HG02884 (cell line): ENCODE data around the gene TACC2.

ENCODE experiments used
- ATAC-seq: cut with Tn5 transposase; IDR thresholded peaks from one replicate; pipeline ENCODE4 v1.9.1; 2021; ENCODE audit warnings: mild to moderate bottlenecking, moderate library complexity; ENCODE audit not compliant: unreplicated experiment

The TACC2 gene

DNA sequence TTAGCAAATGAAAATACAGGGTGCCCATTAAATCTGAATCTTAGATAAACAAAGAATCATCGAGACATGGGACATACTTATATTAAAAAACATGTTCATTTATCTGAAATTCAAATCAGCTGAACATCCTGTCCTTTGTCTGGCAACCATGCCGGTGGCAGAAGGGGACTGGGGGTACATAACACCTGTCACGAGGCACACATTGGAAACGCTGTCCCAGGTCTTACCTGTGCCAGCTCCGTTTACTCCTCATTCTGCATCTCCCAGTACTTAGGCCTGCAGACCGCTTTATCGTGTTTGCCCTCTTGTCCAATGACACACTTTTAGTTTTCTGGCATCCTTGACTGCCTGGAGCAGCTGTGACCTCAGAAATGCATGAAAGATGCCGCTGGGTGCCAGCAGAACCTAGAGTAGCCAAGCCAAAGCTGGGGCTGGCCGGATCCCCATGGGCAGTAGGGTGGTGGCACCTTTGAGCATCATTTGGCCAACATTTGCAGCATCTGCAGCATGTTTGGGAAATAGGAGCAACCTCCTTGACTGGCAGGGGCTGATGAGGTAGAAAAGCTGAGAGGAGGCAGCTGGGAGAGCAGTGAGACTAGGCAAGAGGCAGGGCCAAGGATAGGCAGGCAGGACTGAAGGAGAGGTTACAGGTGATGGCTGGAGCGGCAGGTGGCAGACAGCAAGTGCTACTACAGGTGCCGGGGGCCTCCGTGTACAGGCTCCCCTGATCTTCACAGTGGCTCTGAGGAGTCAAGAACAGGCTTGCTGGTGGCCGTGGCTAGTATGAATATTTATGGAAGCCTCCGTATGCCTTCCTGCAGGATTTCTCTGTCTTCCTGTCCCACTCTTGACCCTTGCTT, 219.8 kb downstream of the TACC2 start:
- ATAC-seq: no peak

DNA sequence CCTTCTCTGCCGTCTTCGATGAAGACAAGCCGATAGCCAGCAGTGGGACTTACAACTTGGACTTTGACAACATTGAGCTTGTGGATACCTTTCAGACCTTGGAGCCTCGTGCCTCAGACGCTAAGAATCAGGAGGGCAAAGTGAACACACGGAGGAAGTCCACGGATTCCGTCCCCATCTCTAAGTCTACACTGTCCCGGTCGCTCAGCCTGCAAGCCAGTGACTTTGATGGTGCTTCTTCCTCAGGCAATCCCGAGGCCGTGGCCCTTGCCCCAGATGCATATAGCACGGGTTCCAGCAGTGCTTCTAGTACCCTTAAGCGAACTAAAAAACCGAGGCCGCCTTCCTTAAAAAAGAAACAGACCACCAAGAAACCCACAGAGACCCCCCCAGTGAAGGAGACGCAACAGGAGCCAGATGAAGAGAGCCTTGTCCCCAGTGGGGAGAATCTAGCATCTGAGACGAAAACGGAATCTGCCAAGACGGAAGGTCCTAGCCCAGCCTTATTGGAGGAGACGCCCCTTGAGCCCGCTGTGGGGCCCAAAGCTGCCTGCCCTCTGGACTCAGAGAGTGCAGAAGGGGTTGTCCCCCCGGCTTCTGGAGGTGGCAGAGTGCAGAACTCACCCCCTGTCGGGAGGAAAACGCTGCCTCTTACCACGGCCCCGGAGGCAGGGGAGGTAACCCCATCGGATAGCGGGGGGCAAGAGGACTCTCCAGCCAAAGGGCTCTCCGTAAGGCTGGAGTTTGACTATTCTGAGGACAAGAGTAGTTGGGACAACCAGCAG, 221.7 kb downstream of the TACC2 start:
- no peak for ATAC-seq

DNA sequence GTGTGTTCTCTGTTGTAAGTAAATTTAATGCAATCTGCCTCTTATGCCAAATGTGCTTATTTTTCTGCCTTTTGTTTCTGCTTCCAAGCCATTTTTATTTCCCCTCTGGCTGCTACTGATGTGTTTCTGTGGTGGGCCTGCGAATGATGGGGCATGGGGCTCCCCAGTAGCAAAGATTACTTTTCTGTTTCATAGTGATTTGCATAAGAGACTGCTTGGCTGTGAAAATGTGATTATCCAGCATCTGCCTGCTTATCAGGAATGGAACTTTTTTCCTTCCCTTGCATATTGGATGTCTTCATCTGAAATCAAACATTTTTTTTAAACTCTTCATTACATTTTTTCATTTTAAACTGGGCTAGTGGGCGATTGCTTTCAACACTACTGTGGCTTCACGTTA, 224.4 kb downstream of the TACC2 start:
- no peak for ATAC-seq

DNA sequence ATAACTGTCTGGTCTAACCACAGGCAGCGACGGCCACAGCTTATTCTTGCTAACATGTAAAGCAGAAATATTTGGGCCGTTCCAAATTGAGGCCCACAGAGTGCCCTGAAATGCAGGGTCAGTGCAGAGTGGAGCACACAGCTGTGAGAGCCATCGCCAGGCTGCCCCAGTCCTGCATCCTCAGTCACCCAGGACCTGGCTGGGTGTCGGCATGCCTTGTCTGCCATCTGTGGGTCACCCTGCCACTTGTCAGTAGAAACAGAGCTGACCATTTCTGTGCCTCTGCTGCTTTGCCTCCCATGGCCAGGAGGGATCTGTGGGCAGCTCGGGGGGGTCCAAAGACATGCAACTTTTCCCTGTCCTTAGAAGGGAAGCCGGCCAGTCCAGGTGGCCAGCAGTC, 224.8 kb downstream of the TACC2 start:
- ATAC-seq: no peak

DNA sequence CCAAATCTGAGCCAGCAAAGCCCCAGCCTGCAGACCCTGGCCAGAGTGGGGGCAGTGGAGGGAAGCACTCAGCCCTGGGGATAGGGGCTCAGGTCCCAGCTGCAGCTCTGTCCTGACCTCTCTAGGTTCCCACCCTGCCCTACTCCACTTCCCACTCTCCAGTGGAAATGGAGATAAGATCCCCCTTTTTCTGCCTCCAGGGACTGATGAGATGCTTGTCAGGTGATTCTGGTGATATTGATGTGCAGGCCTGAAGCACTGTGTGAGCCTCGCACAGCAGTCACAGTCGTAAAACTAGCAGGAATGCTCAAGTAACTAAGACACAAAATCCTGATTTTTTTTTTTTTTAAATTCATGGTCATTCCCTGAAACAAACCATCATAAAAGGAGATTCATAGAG, 227.1 kb downstream of the TACC2 start:
- ATAC-seq: no peak

DNA sequence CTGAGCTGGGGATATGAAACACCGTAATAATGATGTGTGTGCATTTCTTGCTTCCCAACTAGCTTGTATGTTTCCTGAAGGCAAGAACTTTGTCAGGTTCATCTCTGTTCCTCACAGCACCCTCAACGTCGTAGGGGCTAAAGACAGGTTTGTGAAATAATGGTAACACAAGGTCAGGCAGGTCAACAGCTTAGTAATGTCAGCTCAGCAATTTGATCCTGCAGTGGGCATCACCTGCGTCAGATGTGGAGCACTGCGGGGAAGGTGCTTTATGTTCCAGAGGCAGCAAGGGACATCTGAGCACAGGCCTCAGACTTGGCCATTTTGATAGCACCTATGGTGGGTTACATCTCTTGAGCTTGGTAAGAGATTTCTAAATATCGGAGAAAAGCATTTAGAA, 230.4 kb downstream of the TACC2 start:
- no peak for ATAC-seq

DNA sequence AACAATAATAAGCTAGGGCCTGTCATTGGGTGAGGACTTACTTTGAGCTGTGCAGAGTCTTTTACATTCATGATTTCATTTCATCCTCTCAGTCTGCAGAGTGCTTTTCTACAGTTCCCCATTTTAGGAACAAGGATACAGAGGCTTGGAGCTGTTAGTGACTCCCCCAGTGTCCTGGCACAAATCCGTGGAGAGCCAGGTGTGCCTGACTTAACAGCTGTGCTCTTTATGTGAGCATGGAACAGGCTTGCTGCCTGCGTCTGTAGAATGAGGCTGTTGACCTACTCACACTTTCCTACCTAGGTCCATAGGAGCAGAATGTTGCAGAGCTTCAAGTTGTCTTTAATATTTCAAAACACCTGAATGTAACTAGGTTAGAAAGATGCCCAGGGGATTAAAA, 231.8 kb downstream of the TACC2 start:
- no peak for ATAC-seq

DNA sequence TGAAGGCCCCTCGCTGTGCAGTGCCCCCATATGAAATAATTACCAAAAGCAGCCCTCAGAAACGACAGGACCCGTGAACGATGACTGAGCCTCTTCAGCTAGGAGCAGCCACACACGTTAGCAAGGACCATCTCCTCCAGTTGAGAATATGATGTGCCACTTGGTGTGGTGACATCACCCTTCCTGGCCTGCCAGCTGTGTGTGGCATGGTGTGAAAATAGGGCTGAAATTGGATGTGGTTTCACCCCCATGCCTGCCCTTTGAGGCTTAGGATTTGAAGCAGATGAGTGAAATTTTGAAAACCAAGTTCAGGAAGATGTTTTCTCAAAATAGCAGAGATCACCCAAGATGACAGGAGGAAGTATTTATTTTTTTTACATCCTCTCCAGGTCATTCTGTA, 233.0 kb downstream of the TACC2 start:
- ATAC-seq: no peak

DNA sequence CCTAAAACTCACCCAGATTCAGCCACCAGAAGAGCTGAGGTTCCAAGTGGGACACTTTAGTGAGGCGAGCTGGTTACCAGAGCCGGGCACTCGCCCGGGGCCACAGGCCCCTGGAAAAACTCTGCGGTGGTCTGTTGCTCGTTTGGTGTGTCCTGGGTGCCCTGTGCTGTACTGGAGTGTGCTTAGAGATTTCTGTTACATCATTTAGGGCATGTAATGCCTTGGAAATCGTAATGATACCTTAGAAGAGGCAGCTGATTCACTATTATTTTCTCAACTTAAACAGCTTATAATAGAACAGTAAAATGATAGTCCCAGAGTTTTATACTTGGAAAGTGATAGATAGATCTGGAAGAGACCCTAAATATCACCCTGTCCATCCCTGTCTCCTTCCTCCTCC, 233.7 kb downstream of the TACC2 start:
- no peak for ATAC-seq

DNA sequence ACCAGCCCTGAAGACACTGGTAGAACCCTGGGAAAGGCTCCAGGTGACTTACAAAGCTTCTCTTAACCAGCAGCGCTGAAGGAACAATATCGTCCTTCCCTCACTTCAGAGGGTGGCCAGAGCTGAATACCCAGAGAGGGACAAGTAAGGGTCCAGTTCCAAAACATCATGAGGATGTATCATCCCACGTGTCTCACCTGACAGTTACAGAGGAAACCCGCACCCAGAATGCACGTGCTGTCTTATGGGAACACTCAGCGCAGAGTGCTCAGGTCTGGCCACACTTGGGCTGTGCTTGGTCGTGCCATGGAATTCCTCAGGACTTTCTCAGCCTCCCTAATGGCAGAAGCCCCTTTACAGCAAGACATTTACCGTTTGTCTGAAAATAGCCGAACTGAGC, 235.2 kb downstream of the TACC2 start:
- no peak for ATAC-seq

DNA sequence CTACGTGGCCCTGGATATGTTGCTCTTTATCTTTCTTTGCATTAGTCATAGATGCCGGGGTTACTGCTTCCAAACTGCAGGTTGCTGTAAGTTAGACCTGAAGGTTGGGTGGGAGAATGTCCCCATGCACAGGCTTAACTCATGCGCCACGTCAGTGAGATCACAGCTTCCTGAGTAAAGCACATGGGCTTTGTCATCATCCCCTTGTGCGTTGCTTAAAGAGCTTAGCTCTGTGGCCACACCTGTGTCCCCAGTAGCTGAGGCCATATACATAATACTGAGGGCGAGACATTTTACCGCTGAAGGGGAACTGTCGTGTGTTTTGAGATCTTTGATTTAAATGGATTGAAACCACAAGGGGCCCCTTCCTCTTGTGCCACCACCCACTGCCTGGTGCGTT, 236.4 kb downstream of the TACC2 start:
- ATAC-seq: no peak

DNA sequence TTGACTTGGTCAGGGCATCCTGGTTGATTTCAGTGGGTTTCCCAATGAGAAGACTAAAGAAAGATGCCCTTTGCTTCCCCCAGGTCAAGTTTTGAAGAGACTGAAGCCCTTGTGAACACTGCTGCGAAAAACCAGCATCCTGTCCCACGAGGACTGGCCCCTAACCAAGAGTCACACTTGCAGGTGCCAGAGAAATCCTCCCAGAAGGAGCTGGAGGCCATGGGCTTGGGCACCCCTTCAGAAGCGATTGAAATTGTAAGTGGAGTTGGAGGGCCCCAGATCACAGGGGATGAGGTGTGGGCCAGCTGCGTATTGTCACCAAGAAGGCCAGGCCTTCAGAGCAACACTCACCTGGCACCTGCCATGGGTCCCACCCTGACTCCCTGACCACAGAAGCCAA, 238.8 kb downstream of the TACC2 start:
- no peak for ATAC-seq

DNA sequence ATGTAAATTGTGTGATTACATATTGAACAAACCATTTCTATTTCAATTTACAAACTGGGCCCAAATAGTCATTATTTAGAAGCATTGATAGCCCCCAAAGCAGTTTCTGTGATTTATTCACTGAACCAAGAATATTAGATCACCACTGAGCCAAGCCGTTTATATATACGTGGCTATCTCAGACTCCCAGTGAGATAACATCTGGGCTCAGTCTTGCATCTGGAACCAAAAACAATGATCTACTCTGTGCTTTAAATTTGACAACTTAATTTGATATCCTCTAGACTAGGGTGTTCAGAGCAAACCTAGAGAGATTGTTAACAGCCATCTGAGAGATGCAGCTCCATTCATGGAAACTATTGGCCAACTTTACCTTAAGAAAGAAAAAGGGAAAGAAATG, 240.7 kb downstream of the TACC2 start:
- no peak for ATAC-seq

DNA sequence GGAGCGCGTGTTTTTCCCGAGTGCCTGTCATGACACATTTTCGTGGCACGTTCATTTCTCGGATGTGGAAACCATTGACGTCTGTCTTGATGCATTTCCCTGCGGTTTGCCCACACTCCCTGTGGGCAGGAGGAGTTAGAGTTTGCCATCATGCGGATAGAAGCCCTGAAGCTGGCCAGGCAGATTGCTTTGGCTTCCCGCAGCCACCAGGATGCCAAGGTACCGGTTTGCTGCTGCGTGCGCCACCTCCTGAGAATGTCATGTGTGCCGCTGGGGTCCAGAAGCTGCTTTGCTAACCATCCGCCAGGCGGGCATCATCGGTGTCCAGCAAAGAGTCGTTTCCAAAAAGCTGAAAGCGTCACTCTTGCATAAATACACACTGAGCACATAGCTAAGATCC, 241.3 kb downstream of the TACC2 start:
- ATAC-seq: no peak

DNA sequence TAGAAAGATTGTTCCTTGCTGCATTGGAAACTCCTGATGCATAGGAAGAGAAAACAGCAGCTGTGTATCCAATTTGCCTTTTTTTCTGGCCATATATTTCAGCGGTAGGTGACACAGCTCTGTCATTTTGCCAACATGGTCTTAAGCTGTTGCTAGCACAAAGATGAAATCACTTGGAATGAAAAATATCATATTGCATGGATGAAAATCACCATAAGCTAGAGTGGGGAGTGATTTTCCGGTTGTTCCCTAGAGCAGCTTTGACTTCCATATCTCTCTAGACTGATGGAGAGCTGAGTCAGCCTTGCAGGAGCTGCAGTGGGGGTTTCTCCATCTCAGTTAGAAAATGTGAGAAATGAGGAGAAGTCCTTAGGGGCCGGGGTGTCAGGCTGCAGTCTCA, 243.8 kb downstream of the TACC2 start:
- ATAC-seq: no peak

DNA sequence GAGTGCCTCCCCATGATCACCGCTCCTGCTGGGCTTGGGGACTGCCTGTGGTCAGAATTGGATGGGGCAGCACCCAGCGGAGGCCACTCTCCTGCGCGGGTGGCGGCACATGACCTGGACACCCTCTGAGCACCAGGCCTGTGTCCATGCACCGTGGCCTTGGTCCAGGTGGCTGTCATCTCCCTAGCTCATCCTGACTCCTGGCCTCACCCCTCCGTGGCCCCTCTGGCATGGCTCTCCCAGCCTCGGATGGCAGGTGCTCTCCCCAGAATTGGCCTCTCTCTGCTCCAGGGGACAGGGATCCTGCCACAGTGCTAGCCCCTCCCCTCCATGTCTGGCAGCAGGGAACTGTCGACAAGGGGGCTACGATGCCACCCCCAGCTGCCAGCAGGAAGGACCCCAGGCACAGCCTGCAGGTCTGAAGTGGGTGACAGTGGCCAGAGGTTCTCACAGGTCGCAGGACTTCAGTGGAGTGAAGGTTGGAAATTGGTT, 244.9 kb downstream of the TACC2 start:
- no peak for ATAC-seq

DNA sequence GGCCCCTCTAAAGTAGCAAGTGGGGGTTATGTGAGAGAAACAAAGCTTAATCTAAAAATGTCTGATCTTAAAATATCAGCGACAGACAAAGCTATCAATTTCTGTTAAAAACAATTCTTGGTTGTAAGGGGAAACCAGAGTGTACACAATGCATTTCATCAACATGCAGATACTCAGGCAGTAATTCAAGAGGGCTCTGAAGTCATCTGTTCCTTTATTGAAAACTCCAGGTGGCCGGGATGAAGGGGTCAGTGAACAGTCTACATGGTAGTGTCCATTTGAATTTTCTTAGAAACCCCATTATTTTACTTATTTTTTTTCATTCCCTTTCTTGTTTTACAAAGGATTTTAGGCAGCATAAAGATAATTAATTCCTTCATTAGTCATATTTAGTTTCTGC, 245.5 kb downstream of the TACC2 start:
- no peak for ATAC-seq

DNA sequence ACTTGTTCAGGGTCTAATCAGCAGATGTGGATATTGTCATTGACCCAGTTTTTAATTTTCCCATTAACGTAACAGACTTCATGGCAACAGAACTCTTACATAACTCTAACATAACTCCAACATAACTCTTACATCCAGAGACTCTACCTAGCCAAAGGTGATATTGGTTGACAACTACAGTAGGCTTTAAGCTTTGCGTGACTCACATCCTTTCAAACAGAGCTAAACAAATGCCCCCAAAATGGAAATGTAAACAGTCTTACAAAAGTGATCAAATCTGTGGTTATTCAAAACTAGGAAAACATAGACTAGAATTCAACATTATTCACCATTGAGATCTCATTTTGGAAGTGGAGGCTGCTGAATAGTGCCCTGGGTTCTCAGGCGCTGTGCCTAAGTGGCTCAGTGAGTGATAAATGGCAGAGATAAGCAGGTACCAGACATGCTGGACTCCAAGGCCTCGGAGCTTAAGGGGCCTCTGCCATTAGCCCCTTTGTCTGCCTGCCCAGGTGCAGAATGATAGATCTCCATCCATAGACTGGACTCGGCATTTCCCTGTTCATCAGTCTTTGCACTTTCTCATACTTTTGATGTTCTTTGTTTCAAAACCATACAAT, 247.8 kb downstream of the TACC2 start:
- no peak for ATAC-seq

DNA sequence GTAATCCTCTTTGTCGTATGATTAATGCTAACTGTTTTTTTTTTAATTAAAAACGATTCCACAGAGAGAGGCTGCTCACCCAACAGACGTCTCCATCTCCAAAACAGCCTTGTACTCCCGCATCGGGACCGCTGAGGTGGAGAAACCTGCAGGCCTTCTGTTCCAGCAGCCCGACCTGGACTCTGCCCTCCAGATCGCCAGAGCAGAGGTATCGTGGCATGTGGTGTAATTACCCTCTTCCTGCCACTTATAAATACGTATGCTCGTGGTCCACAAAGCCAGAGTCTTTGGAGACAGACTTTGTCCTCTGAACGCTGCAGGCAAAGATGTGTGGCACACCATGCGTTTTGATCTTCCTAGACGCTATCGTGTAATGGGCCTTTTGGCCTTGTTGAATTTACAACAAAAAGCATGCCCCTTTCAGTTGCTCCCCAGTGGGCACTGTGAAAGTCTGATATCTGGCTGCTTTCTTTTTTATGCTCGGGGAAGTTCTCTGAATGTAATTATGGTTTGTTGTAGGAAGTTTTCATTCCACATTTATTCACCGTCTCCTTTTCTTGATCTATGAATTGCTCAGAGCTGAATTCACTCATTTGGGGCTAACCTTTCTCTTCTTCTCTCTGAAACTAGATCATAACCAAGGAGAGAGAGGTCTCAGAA, 248.5 kb downstream of the TACC2 start:
- ATAC-seq: no peak

DNA sequence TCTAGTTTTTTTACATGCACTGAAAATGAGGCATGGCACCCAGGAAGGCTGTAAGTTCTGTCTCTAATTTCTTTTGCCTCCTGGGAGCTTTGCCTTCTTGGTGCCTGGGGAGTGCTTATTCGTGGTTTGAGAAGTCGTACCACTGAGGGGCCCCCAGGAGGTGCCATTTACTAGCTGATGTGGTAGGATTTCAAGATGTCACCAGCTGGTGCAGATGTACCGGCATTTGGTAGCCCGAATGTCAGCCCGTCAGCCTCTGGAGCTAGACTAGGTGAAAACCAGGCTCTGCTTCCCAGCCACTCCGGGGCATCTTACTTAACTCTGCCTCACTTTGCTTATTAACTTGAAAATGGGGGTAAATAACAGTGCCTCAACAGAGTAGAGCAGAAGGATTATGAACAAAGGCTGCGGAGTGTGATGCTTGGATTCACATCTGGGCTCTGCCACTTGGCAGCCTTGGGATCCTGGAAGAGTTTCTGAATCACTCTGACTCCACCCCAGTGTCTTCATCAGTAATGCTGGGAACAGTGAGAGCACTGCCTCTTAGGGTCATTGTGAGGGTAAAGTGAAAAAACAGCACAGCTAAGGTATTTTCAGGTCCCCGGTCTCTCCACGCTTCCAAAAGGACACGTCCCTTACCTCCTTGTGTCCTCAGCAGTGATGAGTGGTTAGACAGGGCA, 250.8 kb downstream of the TACC2 start:
- ATAC-seq: no peak

DNA sequence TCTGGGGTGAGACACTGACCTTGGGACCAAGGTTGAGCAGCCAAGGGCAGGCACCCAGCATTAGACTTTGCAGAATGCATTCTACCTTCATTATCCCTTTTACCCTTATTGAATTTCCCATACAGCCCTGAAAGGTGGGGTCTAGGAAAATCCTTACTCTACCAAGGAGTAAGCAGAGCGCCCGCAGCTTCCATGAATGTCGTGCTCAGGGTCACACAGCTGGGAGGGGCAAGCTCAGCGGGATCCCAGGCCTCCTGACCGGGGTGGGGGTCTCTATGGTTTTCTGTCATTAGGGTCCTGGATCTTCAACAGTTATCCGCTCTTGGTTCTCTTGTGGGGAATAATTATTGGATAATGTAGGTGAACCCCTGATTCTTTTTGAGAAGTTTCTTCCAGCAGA, 251.4 kb downstream of the TACC2 start:
- ATAC-seq: no peak
